GM18867 (cell line): ENCODE measurements around the gene SYT9.
A peak's percentile ranks its signal among the peaks of the same experiment; 100 is the strongest.
"Not testable (repeated sequence)": the region's sequence is repeated elsewhere in the genome, so short reads cannot be mapped to it uniquely, and the experiment has no call there.

Experiments used
- ATAC-seq: cut with Tn5 transposase; IDR thresholded peaks from one replicate; pipeline ENCODE4 v1.9.1; 2021; ENCODE audit warnings: mild to moderate bottlenecking, moderate library complexity; ENCODE audit not compliant: unreplicated experiment

The SYT9 gene

DNA sequence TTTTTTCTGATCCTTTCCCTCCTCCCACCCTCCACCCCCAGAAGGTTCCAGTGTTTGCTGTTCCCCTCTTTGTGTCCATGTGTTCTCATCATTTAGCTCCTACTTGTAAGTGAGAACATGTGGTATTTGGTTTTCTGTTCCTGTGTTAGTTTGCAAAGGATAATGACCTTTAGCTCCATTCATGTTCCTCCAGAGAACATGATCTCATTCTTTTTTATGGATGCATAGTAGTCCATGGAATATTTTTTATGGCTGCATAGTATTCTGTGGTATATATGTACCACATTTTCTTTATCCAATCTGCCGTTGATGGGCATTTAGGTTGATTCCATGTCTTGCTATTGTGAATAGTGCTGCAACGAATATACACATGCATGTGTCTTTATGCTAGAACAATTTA is 83.7 kb downstream of the SYT9 start:
- not testable (repeated sequence) for ATAC-seq

GRCh38 chr11:7341551-7341950 is 89.8 kb downstream of the SYT9 start:
- ATAC-seq: no peak

GRCh38 chr11:7347611-7348431 is 96.1 kb downstream of the SYT9 start:
- no peak for ATAC-seq

DNA sequence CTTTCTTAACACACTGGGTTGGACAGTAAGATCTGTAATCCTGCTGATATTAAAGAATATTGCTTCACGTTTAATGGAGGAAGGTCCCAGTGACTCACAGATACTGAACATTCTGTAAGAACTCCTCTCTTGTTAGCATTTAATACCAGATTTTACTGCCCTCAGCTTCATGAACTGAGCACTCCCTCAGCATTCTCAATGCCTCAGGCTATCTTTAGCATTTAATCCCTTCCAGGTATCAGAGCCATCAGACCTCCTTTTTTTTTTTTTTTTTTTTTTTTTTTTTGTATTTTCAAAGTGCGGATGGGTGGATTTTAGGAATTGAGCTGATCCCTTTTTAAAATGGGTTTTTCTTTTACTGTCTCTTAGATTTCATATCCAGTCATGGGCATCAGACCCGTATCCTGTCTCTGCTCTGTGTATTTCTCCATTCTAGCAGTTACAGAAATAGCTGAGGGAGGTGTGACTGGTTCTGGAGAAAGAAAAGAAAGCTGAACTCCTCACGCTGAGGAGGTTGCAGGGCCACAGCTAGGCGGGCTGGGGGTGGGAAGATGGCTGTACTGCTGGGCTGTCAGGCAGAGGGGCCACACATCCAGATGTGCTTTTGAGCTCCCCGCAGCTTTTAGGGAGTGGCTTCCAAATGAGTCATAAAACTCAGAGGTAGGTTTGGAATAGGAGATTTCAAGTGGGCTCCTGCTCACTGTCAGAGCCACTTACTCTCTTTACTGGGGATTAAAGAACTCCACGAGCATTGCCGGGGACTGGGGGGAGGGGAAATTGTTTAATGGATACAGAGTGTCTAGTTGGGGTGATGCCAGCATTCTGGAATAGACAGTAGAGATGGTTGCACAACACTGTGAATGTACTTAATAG is 97.0 kb downstream of the SYT9 start:
- ATAC-seq: no peak

- ATAC-seq: no peak
Observed at GRCh38 chr11:7351228-7351627, 99.5 kb downstream of the SYT9 start.

DNA sequence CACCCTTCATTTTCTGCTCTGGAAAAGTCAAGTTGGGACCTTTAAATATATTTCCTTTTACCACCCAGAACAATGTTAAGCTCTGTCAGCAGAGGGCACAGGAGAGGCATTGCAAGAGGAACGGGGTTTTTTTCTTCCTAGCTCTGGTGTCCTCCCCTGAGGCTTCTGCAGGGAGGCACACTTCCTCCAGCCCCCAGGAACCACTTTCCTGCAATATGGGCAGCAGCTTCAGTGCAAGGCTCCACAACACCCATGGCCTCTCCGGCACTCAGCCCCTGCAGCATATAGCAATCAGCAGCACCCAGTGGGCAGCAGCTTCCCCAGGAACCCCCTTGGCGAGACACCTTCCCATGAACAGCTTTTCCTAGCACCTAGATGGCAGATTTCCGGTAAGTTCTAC is 101.4 kb downstream of the SYT9 start:
- ATAC-seq: peak; percentile 49

DNA sequence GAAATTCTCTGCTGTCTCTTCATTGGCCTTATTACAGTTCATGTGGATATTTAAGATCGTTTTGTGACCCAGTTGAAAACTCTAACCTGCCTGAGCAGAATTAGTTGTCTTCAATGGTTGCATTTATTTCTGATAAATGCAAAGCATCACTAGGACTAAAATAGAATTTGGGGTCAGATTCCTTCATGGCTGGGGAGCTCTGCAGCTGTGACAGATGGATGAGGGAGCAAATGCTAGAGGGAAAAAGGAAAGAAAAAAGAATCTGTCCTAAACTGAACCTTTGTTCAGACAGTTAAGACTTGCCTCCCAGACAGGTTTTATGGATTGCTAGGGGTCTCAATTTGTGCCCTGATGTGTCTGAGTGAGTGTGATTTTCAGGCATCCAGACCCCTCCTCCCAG is 113.0 kb downstream of the SYT9 start:
- no peak for ATAC-seq

DNA sequence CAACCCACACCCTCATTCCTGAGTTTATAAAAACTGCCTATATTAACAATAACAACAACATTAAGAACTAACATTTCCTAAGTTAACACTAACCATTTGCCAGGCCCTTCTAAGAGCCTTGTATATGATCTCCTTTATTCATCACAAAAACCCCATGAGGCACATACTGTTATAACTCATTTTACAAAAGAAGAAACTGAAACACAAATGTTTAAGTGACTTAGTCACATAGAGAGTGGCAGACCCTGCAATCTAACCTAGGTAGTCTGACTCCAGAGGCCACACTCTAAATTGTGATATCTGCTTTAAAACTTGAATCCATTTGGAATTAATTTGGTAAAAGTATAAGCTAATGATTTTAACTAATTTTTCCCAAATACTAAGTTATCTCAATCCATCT is 116.1 kb downstream of the SYT9 start:
- no peak for ATAC-seq

GRCh38 chr11:7376386-7376785 is 124.7 kb downstream of the SYT9 start:
- no peak for ATAC-seq

DNA sequence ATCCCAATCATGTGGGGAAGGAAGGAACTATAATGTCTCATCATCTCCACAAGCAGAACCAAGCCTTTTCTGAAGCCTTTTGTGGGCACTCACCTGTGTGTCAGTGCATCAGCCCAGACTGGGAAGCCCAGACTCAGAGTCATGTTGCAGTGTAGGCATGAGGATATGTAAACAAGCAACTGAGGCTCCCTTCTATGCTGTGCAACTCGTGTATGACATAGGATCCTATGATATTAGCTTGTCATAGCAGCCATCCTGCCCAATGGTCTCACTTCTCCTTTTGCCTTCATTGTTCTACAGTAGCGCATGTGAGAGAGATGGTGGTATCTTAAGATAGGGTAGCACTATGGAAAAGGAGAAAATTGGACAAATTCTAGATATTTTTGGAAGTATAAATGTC is 130.2 kb downstream of the SYT9 start:
- no peak for ATAC-seq

GRCh38 chr11:7383406-7383805 is 131.7 kb downstream of the SYT9 start:
- ATAC-seq: no peak

GRCh38 chr11:7384691-7385090 is 133.0 kb downstream of the SYT9 start:
- no peak for ATAC-seq

DNA sequence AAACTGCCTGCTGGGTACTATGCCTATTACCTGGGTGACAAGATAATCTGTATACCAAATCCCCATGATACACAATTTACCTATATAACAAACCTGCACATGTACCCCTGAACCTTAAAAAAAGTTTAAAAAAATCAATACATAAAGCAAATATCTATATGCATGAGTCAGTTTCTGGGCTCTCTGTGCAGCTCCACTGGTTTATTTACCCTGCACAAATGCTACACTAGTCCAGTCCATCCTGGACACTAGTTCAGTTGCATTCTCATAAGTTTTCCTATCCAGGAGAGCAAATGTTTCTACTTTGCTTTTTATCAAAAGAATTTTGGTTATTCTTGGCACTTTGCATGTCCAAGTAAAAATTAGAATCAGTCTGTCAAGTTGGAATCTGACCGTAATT is 133.8 kb downstream of the SYT9 start:
- ATAC-seq: no peak

- ATAC-seq: no peak
Observed at GRCh38 chr11:7413961-7414915, 162.5 kb downstream of the SYT9 start.

- ATAC-seq: no peak
Observed at GRCh38 chr11:7414973-7415817, 163.5 kb downstream of the SYT9 start.

DNA sequence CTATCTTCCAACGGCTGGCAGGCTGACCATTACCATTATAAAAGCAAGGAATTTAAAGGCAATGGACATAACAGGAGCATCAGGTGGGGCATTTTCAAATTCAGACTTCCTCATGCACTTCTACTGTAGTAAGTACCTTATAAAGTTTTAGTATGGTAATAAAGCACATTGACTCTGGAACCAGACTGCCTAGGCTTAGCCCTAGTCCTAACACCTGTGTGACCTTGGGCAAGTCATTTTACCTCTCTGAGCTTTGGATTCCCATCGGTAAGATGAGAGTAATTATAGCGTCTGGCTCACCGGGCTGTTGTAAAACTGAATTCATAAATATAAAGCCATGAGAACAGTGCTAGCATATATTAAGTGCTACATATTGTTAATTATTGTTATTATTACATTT is 164.4 kb downstream of the SYT9 start:
- ATAC-seq: no peak

GRCh38 chr11:7417328-7417727 is 165.6 kb downstream of the SYT9 start:
- no peak for ATAC-seq

GRCh38 chr11:7418061-7418460 is 166.4 kb downstream of the SYT9 start:
- no peak for ATAC-seq

DNA sequence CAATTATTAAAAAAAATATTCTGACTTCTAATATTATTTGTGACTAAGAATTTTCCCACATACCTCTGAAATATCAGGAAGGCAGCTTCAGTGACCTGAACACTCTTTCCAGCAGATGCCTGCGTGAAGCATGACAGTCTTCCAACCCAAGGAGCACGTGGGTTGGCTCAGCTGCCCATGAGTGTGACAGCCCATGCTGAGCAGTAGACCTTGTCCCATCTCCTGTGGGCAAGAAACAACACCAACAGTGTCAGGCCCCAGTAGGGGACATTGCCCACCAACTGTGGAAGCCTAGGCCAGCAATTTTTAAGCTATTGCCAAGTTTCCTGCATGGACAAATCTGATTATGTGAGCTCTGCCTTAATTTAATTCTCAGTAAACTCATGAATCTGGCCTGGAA is 167.2 kb downstream of the SYT9 start:
- no peak for ATAC-seq

- no peak for ATAC-seq
Observed at GRCh38 chr11:7421136-7421535, 169.4 kb downstream of the SYT9 start.
